Measurements from ENCODE around the gene ZNF608.

GRCh38 chr5:124698770-124699169, 47.7 kb downstream of the ZNF608 start:
- TF ChIP-seq EZH2phosphoT487 (conservative IDR thresholded peaks at IDR 0.05; ENCODE audit: low read length) (no peak), CTCF (IDR thresholded peaks at IDR 0.05; ENCODE audit: insufficient read depth, low read length, poor library complexity, severe bottlenecking) (no peak)

Data from SU-DHL-6 (cell line).